Right lobe of liver (tissue), 4 donors: Measurements from ENCODE around the gene PRPF31.

Experiments
- POLR2A ChIP-seq: fragments of 450-650 bp; IDR thresholded peaks from one replicate; pipeline ENCODE4 v1.6.1; 2017; ENCODE audit warnings: antibody characterized with exemption, mild to moderate bottlenecking
- TF ChIP-seq, protein P1 (sequence below), 4 donors: fragments of 200-600 bp in 3 of 4; fragments of 450-650 bp in 1 of 4; IDR thresholded peaks; one replicate each; pipeline versions ENCODE4 v1.5.1 to v1.8.0; 2016 to 2022; ENCODE audit warnings: antibody characterized with exemption in 4 of 4, mild to moderate bottlenecking in 2 of 4
- donor health status: DM: no; HTN: no; CAD: no.
- donor health status: DM: no; HTN: no; CAD: no.
- donor health status: DM: no; HTN: yes; CAD: no.

DNA sequence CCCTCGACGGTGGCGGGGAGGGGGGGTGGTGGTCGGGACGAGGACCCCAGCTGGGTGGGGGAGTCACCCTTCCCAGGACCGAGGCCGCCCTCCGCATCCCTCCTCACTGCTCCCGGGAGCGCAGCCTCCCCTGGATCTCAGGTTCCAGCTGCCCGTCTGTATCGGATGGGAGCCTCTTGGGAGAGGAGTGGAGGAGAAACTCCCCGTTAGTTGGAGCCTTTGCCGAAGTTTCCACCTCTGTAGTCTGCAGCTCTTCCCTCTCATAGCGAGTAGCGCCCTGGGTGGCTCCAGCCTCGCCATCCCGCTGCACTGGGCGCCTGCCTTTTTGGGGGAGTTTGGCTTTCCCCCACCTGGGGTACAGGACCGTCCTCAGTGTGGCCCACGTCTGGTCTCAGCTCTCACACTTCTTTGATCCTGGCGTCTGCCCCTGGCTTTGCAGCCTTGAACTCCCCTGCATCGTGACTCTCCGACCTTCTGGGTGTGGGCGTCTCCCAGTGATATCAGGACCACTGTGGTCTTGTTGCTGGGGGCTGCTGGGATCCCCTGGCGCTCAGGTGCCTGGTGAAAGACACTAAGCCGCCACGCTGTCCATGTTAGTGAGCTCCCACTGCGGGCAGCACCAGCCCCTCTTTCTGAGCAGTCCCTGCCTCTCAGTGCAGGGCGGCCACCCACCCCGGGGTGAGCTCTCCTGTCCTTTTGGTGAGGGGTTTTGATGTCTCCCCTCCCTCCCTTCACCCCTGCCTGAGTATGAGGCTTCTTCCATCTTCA is 23.1 kb downstream of the PRPF31 start:
- TF ChIP-seq, protein P1, sequence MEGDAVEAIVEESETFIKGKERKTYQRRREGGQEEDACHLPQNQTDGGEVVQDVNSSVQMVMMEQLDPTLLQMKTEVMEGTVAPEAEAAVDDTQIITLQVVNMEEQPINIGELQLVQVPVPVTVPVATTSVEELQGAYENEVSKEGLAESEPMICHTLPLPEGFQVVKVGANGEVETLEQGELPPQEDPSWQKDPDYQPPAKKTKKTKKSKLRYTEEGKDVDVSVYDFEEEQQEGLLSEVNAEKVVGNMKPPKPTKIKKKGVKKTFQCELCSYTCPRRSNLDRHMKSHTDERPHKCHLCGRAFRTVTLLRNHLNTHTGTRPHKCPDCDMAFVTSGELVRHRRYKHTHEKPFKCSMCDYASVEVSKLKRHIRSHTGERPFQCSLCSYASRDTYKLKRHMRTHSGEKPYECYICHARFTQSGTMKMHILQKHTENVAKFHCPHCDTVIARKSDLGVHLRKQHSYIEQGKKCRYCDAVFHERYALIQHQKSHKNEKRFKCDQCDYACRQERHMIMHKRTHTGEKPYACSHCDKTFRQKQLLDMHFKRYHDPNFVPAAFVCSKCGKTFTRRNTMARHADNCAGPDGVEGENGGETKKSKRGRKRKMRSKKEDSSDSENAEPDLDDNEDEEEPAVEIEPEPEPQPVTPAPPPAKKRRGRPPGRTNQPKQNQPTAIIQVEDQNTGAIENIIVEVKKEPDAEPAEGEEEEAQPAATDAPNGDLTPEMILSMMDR (IDR thresholded peaks at IDR 0.05) = no peak
- no peak for TF ChIP-seq POLR2A
